Retinal pigment epithelial cell (primary cell): ENCODE measurements around the gene NR5A2.

Source experiments
- DNase-seq: peaks from one replicate; pipeline ENCODE4 v3.0.0-alpha.2; 2010; ENCODE audit warnings: low read depth
- H3K4me3 ChIP-seq: 2 replicates; pipeline ENCODE4 v1.5.1; 2011; ENCODE audit warnings: mild to moderate bottlenecking, low read length, control low read depth, moderate library complexity
- TF ChIP-seq, protein P1 (sequence below): conservative IDR thresholded peaks from 2 replicates; pipeline ENCODE4 v1.5.1; 2011; ENCODE audit warnings: low read depth, low read length, control low read depth, inconsistent platforms

The NR5A2 gene

DNA sequence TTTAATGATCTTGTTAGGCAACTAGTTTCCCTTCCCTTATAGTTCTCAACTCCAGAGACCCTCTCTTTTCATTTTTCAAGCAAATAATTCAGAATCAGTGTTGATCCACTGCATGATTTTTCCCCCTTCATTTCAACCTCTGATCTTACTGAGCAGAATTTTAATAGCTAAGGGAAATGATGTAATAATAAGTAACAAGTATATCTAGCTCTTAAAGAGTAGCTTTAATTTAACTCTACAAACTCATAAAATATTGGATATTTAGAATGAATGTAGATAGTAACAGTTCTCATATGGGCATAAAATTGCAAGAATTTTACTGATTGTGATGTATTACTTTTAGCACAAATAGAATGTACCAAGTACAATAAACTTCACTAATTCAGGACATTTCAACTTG lies 130.2 kb downstream of the NR5A2 start:
- H3K4me3 ChIP-seq = no peak overlapping the region
- DNase-seq = no peak
- TF ChIP-seq, protein P1, sequence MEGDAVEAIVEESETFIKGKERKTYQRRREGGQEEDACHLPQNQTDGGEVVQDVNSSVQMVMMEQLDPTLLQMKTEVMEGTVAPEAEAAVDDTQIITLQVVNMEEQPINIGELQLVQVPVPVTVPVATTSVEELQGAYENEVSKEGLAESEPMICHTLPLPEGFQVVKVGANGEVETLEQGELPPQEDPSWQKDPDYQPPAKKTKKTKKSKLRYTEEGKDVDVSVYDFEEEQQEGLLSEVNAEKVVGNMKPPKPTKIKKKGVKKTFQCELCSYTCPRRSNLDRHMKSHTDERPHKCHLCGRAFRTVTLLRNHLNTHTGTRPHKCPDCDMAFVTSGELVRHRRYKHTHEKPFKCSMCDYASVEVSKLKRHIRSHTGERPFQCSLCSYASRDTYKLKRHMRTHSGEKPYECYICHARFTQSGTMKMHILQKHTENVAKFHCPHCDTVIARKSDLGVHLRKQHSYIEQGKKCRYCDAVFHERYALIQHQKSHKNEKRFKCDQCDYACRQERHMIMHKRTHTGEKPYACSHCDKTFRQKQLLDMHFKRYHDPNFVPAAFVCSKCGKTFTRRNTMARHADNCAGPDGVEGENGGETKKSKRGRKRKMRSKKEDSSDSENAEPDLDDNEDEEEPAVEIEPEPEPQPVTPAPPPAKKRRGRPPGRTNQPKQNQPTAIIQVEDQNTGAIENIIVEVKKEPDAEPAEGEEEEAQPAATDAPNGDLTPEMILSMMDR = no peak

DNA sequence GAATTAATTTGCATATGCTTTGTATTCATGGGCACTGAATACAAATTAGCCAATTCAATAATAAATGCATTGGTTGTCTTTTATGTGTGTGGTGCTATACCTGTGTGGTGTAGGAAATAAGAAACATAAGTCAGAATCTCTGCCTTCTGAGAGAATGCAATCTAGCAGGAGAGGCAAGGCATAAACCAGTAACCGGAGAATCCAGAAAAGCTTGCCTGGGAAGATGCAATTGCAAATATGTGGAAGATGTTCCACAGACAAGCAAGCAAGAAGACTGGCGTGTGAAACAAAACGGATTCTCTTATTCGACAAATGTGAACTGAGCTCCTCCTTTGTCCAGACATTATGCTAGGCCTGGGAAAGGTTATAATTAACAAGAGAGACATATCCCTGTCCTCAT lies 134.3 kb downstream of the NR5A2 start:
- TF ChIP-seq, protein P1 = no peak
- no peak for DNase-seq
- H3K4me3 ChIP-seq = no peak overlapping the region

DNA sequence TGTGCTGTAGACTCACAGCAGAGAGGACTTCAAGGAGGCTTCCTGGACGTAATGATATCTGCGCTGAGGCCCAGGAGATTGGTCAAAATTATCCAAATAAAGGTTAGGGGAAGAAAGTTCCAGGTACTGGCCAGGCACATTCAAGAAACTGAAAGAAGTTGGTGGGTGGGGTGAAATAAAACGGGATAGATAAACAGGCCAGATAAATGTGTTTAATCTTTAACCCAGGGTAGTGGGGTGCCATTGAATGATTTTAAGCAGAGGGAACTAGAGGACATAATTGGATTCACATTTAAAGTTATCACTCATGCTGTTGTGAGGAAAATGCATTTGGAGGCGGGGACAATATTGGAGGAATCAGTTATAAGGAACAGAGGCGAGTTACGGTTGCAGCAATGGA lies 134.7 kb downstream of the NR5A2 start:
- TF ChIP-seq, protein P1 = no peak
- DNase-seq = no peak
- no peak overlapping the region for H3K4me3 ChIP-seq

DNA sequence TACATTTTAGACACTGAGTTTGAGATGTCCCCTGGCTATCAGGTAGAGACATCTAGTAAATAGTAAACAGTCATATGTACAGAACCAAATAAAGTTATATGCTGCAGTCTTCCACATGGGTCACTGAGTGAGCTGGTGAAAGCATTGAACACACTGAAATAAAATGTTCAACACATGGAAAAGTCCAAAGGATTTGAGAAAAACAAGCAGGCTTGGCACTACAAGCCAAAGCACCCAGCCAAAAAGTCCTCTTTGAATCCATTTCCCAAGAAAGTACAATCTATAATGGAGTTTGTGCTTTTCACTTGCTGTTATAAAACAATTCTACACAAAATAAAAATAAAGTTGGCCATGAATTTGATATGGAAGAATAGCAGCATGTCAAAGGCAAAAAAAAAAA lies 135.4 kb downstream of the NR5A2 start:
- TF ChIP-seq, protein P1 = no peak
- no peak overlapping the region for H3K4me3 ChIP-seq
- DNase-seq = no peak

DNA sequence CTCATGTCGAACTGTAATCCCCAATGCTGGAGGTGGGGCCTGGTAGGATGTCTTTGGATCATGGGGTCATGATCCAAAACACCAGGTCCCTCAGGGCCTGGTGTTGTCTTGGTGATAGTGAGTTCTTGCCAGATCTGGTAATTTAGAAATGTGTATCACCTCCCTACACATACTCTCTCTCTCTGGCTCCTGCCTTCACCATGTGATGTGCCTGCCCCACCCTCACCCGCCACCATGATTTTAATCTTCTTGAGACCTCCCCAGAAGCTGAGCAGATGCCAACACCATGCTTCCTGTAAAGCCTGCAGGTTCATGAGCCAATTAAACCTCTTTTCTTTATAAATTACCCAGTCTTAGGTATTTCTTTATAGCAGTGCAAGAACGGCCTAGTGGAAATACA lies 136.4 kb downstream of the NR5A2 start:
- no peak overlapping the region for H3K4me3 ChIP-seq
- TF ChIP-seq, protein P1 = no peak
- no peak for DNase-seq

DNA sequence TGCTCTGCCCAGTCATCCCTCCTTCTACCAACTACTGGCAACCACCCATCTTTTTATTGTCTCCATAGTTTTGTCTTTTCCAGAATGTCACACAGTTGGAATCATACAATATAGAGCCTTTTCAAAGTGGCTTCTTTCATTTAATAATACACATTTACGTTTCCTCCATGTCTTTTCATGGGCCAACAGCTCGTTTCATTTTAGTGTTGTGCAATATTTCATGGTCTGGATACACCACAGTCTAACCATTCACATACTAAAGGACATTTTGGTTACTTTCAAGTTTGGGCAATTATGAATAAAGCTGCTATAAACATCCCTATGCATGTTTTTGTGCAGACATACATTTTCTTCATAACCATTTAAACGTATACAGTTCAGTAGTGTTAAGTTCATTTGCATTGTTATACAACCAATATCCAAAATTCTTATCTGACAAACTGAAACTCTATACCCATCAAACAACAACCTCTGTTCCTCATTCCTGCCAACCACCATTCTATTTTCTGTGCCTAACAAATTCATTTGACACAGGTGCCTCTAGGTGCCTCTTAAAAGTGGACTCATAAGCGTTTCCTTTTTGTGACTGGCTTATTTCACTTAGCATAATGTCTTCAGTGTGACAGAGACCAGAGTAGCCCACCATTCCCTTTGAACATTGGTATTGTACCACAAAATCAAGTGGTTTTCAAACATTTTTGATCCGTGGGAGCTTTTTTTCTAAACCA lies 138.1 kb downstream of the NR5A2 start:
- TF ChIP-seq, protein P1 = no peak
- H3K4me3 ChIP-seq = no peak overlapping the region
- no peak for DNase-seq

DNA sequence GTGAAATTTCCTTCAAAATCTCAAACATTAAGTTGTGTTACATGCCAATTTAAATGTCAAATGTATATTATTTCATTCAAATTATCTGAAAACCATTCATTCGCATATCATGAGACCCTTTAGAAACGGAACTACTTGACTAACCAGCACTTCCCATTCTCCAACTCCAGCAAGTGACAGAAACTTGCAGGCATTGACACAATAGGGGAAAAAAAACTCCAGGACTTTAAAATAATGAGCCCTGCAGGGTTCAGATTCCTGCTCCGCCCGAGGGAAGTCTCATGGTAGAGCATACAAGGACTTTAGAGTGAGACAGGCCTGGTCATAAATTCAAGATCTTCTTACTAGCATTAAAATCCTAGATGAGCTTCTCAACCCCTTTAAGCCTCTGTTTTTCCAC lies 138.9 kb downstream of the NR5A2 start:
- DNase-seq = no peak
- no peak overlapping the region for H3K4me3 ChIP-seq
- TF ChIP-seq, protein P1 = no peak
